WTC11 (cell line): ENCODE data around the gene TMUB1.

Source experiments
- CREB1 ChIP-seq: sonication (generic); formaldehyde crosslinking; IDR thresholded peaks from 2 replicates; pipeline ENCODE4 v1.8.0; 2023; ENCODE audit warnings: mild to moderate bottlenecking, missing genetic modification reagents
- JUN ChIP-seq: sonication (generic); formaldehyde crosslinking; IDR thresholded peaks from 2 replicates; pipeline ENCODE4 v1.8.0; 2023; ENCODE audit warnings: mild to moderate bottlenecking, missing genetic modification reagents
- TF ChIP-seq, protein P1 (sequence below): sonication (generic); formaldehyde crosslinking; IDR thresholded peaks from 2 replicates; pipeline ENCODE4 v1.8.0; 2022; ENCODE audit warnings: missing genetic modification reagents
- TF ChIP-seq, protein P2 (sequence below): sonication (generic); formaldehyde crosslinking; IDR thresholded peaks from 2 replicates; pipeline ENCODE4 v1.8.0; 2022; ENCODE audit warnings: mild to moderate bottlenecking, missing genetic modification reagents
- TF ChIP-seq, protein P3 (sequence below): fragments of 200-600 bp; IDR thresholded peaks from 2 replicates; pipeline ENCODE4 v1.8.0; 2022; ENCODE audit warnings: antibody characterized with exemption

DNA sequence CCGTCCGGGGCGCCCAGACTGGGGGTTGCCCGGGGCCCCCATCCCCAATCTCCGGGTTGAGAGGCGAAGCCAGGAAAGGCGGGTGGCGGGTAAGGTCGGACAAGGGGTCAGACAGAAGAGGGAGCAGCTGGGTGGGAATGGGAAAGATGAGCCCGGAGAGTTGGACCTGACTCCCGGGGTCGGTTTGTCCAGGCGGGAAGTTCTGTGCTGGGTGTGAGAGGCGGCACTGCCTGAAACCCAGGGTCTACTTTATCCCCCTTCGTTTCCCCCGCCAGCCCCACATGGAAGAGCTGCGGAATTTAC lies 23.2 kb downstream of the TMUB1 start:
- TF ChIP-seq, protein P1, sequence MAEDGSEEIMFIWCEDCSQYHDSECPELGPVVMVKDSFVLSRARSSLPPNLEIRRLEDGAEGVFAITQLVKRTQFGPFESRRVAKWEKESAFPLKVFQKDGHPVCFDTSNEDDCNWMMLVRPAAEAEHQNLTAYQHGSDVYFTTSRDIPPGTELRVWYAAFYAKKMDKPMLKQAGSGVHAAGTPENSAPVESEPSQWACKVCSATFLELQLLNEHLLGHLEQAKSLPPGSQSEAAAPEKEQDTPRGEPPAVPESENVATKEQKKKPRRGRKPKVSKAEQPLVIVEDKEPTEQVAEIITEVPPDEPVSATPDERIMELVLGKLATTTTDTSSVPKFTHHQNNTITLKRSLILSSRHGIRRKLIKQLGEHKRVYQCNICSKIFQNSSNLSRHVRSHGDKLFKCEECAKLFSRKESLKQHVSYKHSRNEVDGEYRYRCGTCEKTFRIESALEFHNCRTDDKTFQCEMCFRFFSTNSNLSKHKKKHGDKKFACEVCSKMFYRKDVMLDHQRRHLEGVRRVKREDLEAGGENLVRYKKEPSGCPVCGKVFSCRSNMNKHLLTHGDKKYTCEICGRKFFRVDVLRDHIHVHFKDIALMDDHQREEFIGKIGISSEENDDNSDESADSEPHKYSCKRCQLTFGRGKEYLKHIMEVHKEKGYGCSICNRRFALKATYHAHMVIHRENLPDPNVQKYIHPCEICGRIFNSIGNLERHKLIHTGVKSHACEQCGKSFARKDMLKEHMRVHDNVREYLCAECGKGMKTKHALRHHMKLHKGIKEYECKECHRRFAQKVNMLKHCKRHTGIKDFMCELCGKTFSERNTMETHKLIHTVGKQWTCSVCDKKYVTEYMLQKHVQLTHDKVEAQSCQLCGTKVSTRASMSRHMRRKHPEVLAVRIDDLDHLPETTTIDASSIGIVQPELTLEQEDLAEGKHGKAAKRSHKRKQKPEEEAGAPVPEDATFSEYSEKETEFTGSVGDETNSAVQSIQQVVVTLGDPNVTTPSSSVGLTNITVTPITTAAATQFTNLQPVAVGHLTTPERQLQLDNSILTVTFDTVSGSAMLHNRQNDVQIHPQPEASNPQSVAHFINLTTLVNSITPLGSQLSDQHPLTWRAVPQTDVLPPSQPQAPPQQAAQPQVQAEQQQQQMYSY (CRISPR knock-in tag): no peak
- no peak for TF ChIP-seq CREB1 (CRISPR knock-in tag)
- TF ChIP-seq, protein P2, sequence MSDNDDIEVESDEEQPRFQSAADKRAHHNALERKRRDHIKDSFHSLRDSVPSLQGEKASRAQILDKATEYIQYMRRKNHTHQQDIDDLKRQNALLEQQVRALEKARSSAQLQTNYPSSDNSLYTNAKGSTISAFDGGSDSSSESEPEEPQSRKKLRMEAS (CRISPR knock-in tag): no peak
- TF ChIP-seq, protein P3, sequence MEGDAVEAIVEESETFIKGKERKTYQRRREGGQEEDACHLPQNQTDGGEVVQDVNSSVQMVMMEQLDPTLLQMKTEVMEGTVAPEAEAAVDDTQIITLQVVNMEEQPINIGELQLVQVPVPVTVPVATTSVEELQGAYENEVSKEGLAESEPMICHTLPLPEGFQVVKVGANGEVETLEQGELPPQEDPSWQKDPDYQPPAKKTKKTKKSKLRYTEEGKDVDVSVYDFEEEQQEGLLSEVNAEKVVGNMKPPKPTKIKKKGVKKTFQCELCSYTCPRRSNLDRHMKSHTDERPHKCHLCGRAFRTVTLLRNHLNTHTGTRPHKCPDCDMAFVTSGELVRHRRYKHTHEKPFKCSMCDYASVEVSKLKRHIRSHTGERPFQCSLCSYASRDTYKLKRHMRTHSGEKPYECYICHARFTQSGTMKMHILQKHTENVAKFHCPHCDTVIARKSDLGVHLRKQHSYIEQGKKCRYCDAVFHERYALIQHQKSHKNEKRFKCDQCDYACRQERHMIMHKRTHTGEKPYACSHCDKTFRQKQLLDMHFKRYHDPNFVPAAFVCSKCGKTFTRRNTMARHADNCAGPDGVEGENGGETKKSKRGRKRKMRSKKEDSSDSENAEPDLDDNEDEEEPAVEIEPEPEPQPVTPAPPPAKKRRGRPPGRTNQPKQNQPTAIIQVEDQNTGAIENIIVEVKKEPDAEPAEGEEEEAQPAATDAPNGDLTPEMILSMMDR: no peak
- TF ChIP-seq JUN (CRISPR knock-in tag): no peak
